ENCODE results near the gene LRRC3. TPM values are rescaled to one million over a fixed set of nuclear protein-coding genes. Genes with fewer than 3 reads are reported as not detected.

Gene LRRC3
- total RNA-seq, 4 donors from 2014 or later = 2.9 to 5.8 (median 3.2) TPM

GRCh38 chr21:44487831-44488230 is 32.5 kb downstream of the LRRC3 start:
- WGBS, 2 donors = 32 to 35% methylated on average over 4 of the region's 4 CpGs
- intact Hi-C loops (cut with DNase I; ENCODE audit: low total_unique reads) = no loop called here
- H3K4me3 ChIP-seq (ENCODE audit: low read depth, poor library complexity, severe bottlenecking) = no peak overlapping the region
- TF ChIP-seq POLR2A (IDR thresholded peaks at IDR 0.05) (no peak), CTCF (IDR thresholded peaks at IDR 0.05) (no peak)
- no peak for DNase-seq (ENCODE audit: low spot score in 2 of 2)

- no peak overlapping the region for H3K4me3 ChIP-seq (ENCODE audit: low read depth, poor library complexity, severe bottlenecking)
- 38 to 47% methylated on average over 7 of the region's 7 CpGs for WGBS, 2 donors
- TF ChIP-seq POLR2A (IDR thresholded peaks at IDR 0.05) (no peak), CTCF (IDR thresholded peaks at IDR 0.05) (no peak)
- intact Hi-C loops (cut with DNase I; ENCODE audit: low total_unique reads) = no loop called here
- DNase-seq (ENCODE audit: low spot score in 2 of 2) = no peak
These were observed 34.7 kb downstream of the LRRC3 start for GRCh38 chr21:44489962-44490361.

GRCh38 chr21:44490405-44490804 is 35.1 kb downstream of the LRRC3 start:
- intact Hi-C loops (cut with DNase I; ENCODE audit: low total_unique reads) = no loop called here
- TF ChIP-seq CTCF (IDR thresholded peaks at IDR 0.05) (no peak), POLR2A (IDR thresholded peaks at IDR 0.05) (no peak)
- H3K4me3 ChIP-seq (ENCODE audit: low read depth, poor library complexity, severe bottlenecking) = no peak overlapping the region
- 95 to 96% methylated on average over 19 of the region's 19 CpGs for WGBS, 2 donors
- no peak for DNase-seq (ENCODE audit: low spot score in 2 of 2)

GRCh38 chr21:44490816-44491215 is 35.5 kb downstream of the LRRC3 start:
- TF ChIP-seq CTCF (IDR thresholded peaks at IDR 0.05) (no peak), POLR2A (IDR thresholded peaks at IDR 0.05) (no peak)
- 92 to 94% methylated on average over 9 of the region's 9 CpGs for WGBS, 2 donors
- no peak for DNase-seq (ENCODE audit: low spot score in 2 of 2)
- intact Hi-C loops (cut with DNase I; ENCODE audit: low total_unique reads) = no loop called here
- no peak overlapping the region for H3K4me3 ChIP-seq (ENCODE audit: low read depth, poor library complexity, severe bottlenecking)

- WGBS, 2 donors = 89 to 92% methylated on average over 9 of the region's 9 CpGs
- intact Hi-C loops (cut with DNase I; ENCODE audit: low total_unique reads) = no loop called here
- no peak overlapping the region for H3K4me3 ChIP-seq (ENCODE audit: low read depth, poor library complexity, severe bottlenecking)
- no peak for TF ChIP-seq CTCF (IDR thresholded peaks at IDR 0.05)
- no peak for TF ChIP-seq POLR2A (IDR thresholded peaks at IDR 0.05)
- DNase-seq (ENCODE audit: low spot score in 2 of 2) = no peak
These were observed 37.5 kb downstream of the LRRC3 start for GRCh38 chr21:44492567-44493385.

- H3K4me3 ChIP-seq (ENCODE audit: low read depth, poor library complexity, severe bottlenecking) = no peak overlapping the region
- 91 to 94% methylated on average over 17 of the region's 17 CpGs for WGBS, 2 donors
- no peak for TF ChIP-seq CTCF (IDR thresholded peaks at IDR 0.05)
- no peak for TF ChIP-seq POLR2A (IDR thresholded peaks at IDR 0.05)
- no peak for DNase-seq (ENCODE audit: low spot score in 2 of 2)
- intact Hi-C loops (cut with DNase I; ENCODE audit: low total_unique reads) = no loop called here
These were observed 39.1 kb downstream of the LRRC3 start for GRCh38 chr21:44494418-44494817.
